Raji (cell line): Measurements from ENCODE around the gene DUS1L.

ENCODE experiments used
- POLR2A ChIP-seq: IDR thresholded peaks from 2 replicates; pipeline ENCODE4 v1.6.1; 2011; ENCODE audit warnings: low read depth, low read length, control low read depth; ENCODE audit not compliant: insufficient read depth

DUS1L gene

GRCh38 chr17:82050761-82051641 lies 14.6 kb downstream of the DUS1L start:
- TF ChIP-seq POLR2A = no peak

GRCh38 chr17:82050152-82050760 lies 15.3 kb downstream of the DUS1L start:
- TF ChIP-seq POLR2A = no peak

- TF ChIP-seq POLR2A = no peak
Observed at GRCh38 chr17:82049521-82049971, 16.1 kb downstream of the DUS1L start.

GRCh38 chr17:82049106-82049505 lies 16.5 kb downstream of the DUS1L start:
- TF ChIP-seq POLR2A = no peak

GRCh38 chr17:82048571-82048971 lies 17.0 kb downstream of the DUS1L start:
- TF ChIP-seq POLR2A = no peak

- TF ChIP-seq POLR2A = no peak
Observed at GRCh38 chr17:82047914-82048570, 17.6 kb downstream of the DUS1L start.

GRCh38 chr17:82047379-82047778 lies 18.2 kb downstream of the DUS1L start:
- no peak for TF ChIP-seq POLR2A

- TF ChIP-seq POLR2A = no peak
Observed at GRCh38 chr17:82046903-82047302, 18.7 kb downstream of the DUS1L start.

GRCh38 chr17:82045936-82046484 lies 19.6 kb downstream of the DUS1L start:
- no peak for TF ChIP-seq POLR2A

- TF ChIP-seq POLR2A = no peak
Observed at GRCh38 chr17:82043507-82043906, 22.1 kb downstream of the DUS1L start.

GRCh38 chr17:82042649-82043048 lies 23.0 kb downstream of the DUS1L start:
- TF ChIP-seq POLR2A = no peak

GRCh38 chr17:82041144-82041814 lies 24.3 kb downstream of the DUS1L start:
- TF ChIP-seq POLR2A = no peak

GRCh38 chr17:82039695-82040299 lies 25.8 kb downstream of the DUS1L start:
- TF ChIP-seq POLR2A = no peak

GRCh38 chr17:82037889-82038195 lies 27.8 kb downstream of the DUS1L start:
- no peak for TF ChIP-seq POLR2A
